Kidney epithelial cell (primary cell): ENCODE results near the gene TUG1. TPM values are rescaled to one million over a fixed set of nuclear protein-coding genes. Genes with fewer than 3 reads are reported as not detected.
A peak's percentile ranks its signal among the peaks of the same experiment; 100 is the strongest.

Experiments
- DNase-seq: peaks from one replicate; pipeline ENCODE4 v3.0.0-alpha.2; 2010; ENCODE audit warnings: low read depth
- H3K27me3 ChIP-seq: 2 replicates; pipeline ENCODE4 v1.6.0; 2011; ENCODE audit warnings: low read length; ENCODE audit not compliant: control insufficient read depth, insufficient read depth
- H3K36me3 ChIP-seq: 2 replicates; pipeline ENCODE4 v1.5.1; 2011; ENCODE audit warnings: low read length; ENCODE audit not compliant: control insufficient read depth, insufficient read depth
- H3K4me3 ChIP-seq: 2 replicates; pipeline ENCODE4 v1.5.1; 2011; ENCODE audit warnings: low read depth, mild to moderate bottlenecking, control low read depth, low read length
- CTCF ChIP-seq: IDR thresholded peaks from 2 replicates; pipeline ENCODE4 v1.5.1; 2011; ENCODE audit warnings: mild to moderate bottlenecking, moderate library complexity, low read length, control low read depth, inconsistent platforms; ENCODE audit not compliant: insufficient read depth, poor library complexity, severe bottlenecking
- total RNA-seq: library from RNA; depleted of rRNA; stranded (reverse); fragments of >200 nt; gene quantifications from 2 replicates; pipeline ENCODE4 v1.2.3, GENCODE V29; 2015

TUG1 gene
- total RNA-seq, 1 donor from 2014 or later = 68.7 TPM

- Histone ChIP-seq H3K36me3 (no peaks in the 10 kb centered on the region), H3K27me3 (no peaks in the 10 kb centered on the region), H3K4me3 (no peak overlapping the region)
- no peak for DNase-seq
- no peak for TF ChIP-seq CTCF
Measured at GRCh38 chr22:30964858-30965257, 4.2 kb upstream of the TUG1 start.

GRCh38 chr22:30968015-30968923, 796 bp upstream of the TUG1 start, which contains the start of gene MORC2:
Gene MORC2 (minus strand): TSS chr22:30968774. CDS start chr22:30967889, 885 bp downstream.
- no peaks in the 10 kb centered on the region for H3K36me3 ChIP-seq
- TF ChIP-seq CTCF = no peak
- H3K27me3 ChIP-seq = no peaks in the 10 kb centered on the region
- peak within 1 kb of the TSS; percentile 80 for H3K4me3 ChIP-seq
- DNase-seq = no peak

GRCh38 chr22:30969532-30970355, 679 bp downstream of the TUG1 start:
- no peaks in the 10 kb centered on the region for H3K36me3 ChIP-seq
- peak overlapping the region; percentile 80 for H3K4me3 ChIP-seq
- no peak for DNase-seq
- TF ChIP-seq CTCF = peak; percentile 1
- no peaks in the 10 kb centered on the region for H3K27me3 ChIP-seq

DNA sequence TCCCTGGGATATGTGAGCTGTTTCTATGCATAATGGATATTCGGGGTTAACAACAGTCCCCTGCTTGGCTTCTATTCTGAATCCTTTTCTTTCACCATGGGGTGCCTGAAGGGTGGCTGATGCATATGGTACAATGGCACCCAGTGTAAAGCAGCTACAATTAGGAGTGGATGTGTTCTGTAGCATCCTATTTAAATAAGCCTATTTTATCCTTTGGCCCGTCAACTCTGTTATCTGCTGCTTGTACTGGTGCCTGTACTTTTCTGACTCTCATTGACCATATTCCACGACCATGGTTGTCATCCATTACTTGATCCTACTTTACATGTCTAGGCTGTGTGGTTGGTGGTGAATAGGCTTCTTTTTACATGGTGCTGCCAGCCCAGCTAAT, 1.3 kb downstream of the TUG1 start:
- TF ChIP-seq CTCF = no peak
- DNase-seq = no peak
- no peaks in the 10 kb centered on the region for H3K36me3 ChIP-seq
- no peaks in the 10 kb centered on the region for H3K27me3 ChIP-seq
- H3K4me3 ChIP-seq = peak overlapping the region; percentile 80

- Histone ChIP-seq H3K4me3 (no peak overlapping the region), H3K36me3 (peaks cover 2% of the 10 kb centered on the region), H3K27me3 (no peaks in the 10 kb centered on the region)
- TF ChIP-seq CTCF = no peak
- DNase-seq = no peak
Measured at GRCh38 chr22:30978304-30978962, 9.4 kb downstream of the TUG1 start.
